Heart left ventricle (tissue), 13 donors: ENCODE results near the gene ZIM2.

Experiments
- CTCF ChIP-seq, 12 donors: fragments of 200-600 bp; sonication (generic) in 4 of 12; IDR thresholded peaks; one replicate each; pipeline versions ENCODE4 v1.5.0 to v1.8.0; 2018 to 2022; ENCODE audit warnings: antibody characterized with exemption in 12 of 12, mild to moderate bottlenecking in 5 of 12
- POLR2A ChIP-seq, 2 donors: fragments of 450-650 bp; IDR thresholded peaks; one replicate each; pipeline ENCODE4 v1.6.1; 2017; ENCODE audit warnings: antibody characterized with exemption in 2 of 2, mild to moderate bottlenecking in 2 of 2, moderate library complexity in 2 of 2
- donor health status: ischemic (EF 13 %, LVEDD 7.1; RV severe dilation, severe dysfunction).
- donor health status: DM: no; HTN: yes; CAD: no.
- donor health status: DM: no; HTN: no; CAD: no.
- donor health status: ischemic (EF 25% LVEDD 6.9; RV normal size, moderate dysfunction).
- donor health status: ischemic (EF 25% LVEDD 5.7; RV mildly dilated, moderate dysfunction).
- donor health status: ischemic (EF 35%, LVEDD 5.7; RV mildly dilated, moderate dysfunction).
- donor health status: nonischemic (EF 11% LVEDD 7.7; RV severe dilation, severe dysfunction).
- donor health status: DM: yes; HTN: yes; CAD: no.
- donor health status: PGD.
- donor health status: ischemic (EF 29% LVEDD 5.4; RV normal size, mild dysfunction).
- donor health status: nonischemic (EF 23%, LVEDD 6.1; RV moderate dilation, normal function).

- TF ChIP-seq CTCF (IDR thresholded peaks at IDR 0.05) (no peak), POLR2A (IDR thresholded peaks at IDR 0.05) (no peak)
Observed at GRCh38 chr19:56823956-56824355, 16.6 kb downstream of the ZIM2 start.
